ENCODE data around the gene MXD3.

The MXD3 gene

GRCh38 chr5:177334155-177334551 lies 22.5 kb upstream of the MXD3 start:
- Histone ChIP-seq H3K27ac (ENCODE audit: low read length) (no peak overlapping the region), H3K4me3 (ENCODE audit: low read length) (no peak overlapping the region), H3K36me3 (replicated peaks; ENCODE audit: insufficient read depth, low read length) (peaks cover 9% of the 10 kb centered on the region; the same call in 1 of the 2 replicates)

GRCh38 chr5:177333420-177334154 lies 21.9 kb upstream of the MXD3 start:
- no peak overlapping the region for H2AFZ ChIP-seq (ENCODE audit: low read length)
- no peaks in the 10 kb centered on the region for H3F3A ChIP-seq (ENCODE audit: insufficient read depth, low read length)
- no peaks in the 10 kb centered on the region for H3K4me1 ChIP-seq (ENCODE audit: low read length)
- no peak overlapping the region for H3K4me2 ChIP-seq (ENCODE audit: low read depth, low read length)
- no peak overlapping the region for H3K9ac ChIP-seq (ENCODE audit: low read length)
- H3K27ac ChIP-seq (ENCODE audit: low read length): no peak overlapping the region
- no peak for DNase-seq
- no peak overlapping the region for H3K4me3 ChIP-seq (ENCODE audit: low read length)
- H3K79me2 ChIP-seq (ENCODE audit: low read length): peaks cover 18% of the 10 kb centered on the region
- H4K20me1 ChIP-seq (ENCODE audit: insufficient read depth, low read length): no peaks in the 10 kb centered on the region
- H3K27me3 ChIP-seq (replicated peaks; ENCODE audit: insufficient read depth, low read length): no peaks in the 10 kb centered on the region
- TF ChIP-seq EZH2phosphoT487 (IDR thresholded peaks at IDR 0.05; ENCODE audit: low read length) (no peak), CTCF (IDR thresholded peaks at IDR 0.05; ENCODE audit: low read length) (no peak), EZH2 (optimal IDR thresholded peaks at IDR 0.05; ENCODE audit: low read depth, low read length) (no peak)
- peaks cover 9% of the 10 kb centered on the region; the same call in 1 of the 2 replicates for H3K36me3 ChIP-seq (replicated peaks; ENCODE audit: insufficient read depth, low read length)
- H3K9me3 ChIP-seq (replicated peaks; ENCODE audit: insufficient read depth, low read length): no peaks in the 10 kb centered on the region
- no peaks in the 10 kb centered on the region for H3K9me2 ChIP-seq (replicated peaks; ENCODE audit: insufficient read depth, low read length)

More at GRCh38 chr5:177334155-177334551, 22.5 kb upstream of the MXD3 start:
- no peaks in the 10 kb centered on the region for H4K20me1 ChIP-seq (ENCODE audit: insufficient read depth, low read length)
- no peak overlapping the region for H2AFZ ChIP-seq (ENCODE audit: low read length)
- H3K9ac ChIP-seq (ENCODE audit: low read length): no peak overlapping the region
- H3K9me3 ChIP-seq (replicated peaks; ENCODE audit: insufficient read depth, low read length): no peaks in the 10 kb centered on the region
- no peak overlapping the region for H3K4me2 ChIP-seq (ENCODE audit: low read depth, low read length)
- DNase-seq: no peak
- H3K4me1 ChIP-seq (ENCODE audit: low read length): no peaks in the 10 kb centered on the region
- TF ChIP-seq CTCF (IDR thresholded peaks at IDR 0.05; ENCODE audit: low read length): no peak
- TF ChIP-seq EZH2 (optimal IDR thresholded peaks at IDR 0.05; ENCODE audit: low read depth, low read length): no peak
- TF ChIP-seq EZH2phosphoT487 (IDR thresholded peaks at IDR 0.05; ENCODE audit: low read length): no peak
- H3K9me2 ChIP-seq (replicated peaks; ENCODE audit: insufficient read depth, low read length): no peaks in the 10 kb centered on the region
- no peaks in the 10 kb centered on the region for H3K27me3 ChIP-seq (replicated peaks; ENCODE audit: insufficient read depth, low read length)
- no peaks in the 10 kb centered on the region for H3F3A ChIP-seq (ENCODE audit: insufficient read depth, low read length)
- H3K79me2 ChIP-seq (ENCODE audit: low read length): peaks cover 24% of the 10 kb centered on the region

GRCh38 chr5:177332896-177333260 lies 21.2 kb upstream of the MXD3 start:
- peaks cover 11% of the 10 kb centered on the region for H3K79me2 ChIP-seq (ENCODE audit: low read length)
- peaks cover 8% of the 10 kb centered on the region; the same call in 1 of the 2 replicates for H3K36me3 ChIP-seq (replicated peaks; ENCODE audit: insufficient read depth, low read length)
- H4K20me1 ChIP-seq (ENCODE audit: insufficient read depth, low read length): no peaks in the 10 kb centered on the region
- H3K9me3 ChIP-seq (replicated peaks; ENCODE audit: insufficient read depth, low read length): no peaks in the 10 kb centered on the region
- H3K4me1 ChIP-seq (ENCODE audit: low read length): no peaks in the 10 kb centered on the region
- no peak for TF ChIP-seq CTCF (IDR thresholded peaks at IDR 0.05; ENCODE audit: low read length)
- TF ChIP-seq EZH2phosphoT487 (IDR thresholded peaks at IDR 0.05; ENCODE audit: low read length): no peak
- TF ChIP-seq EZH2 (optimal IDR thresholded peaks at IDR 0.05; ENCODE audit: low read depth, low read length): no peak
- H3F3A ChIP-seq (ENCODE audit: insufficient read depth, low read length): no peaks in the 10 kb centered on the region
- no peak for DNase-seq
- no peak overlapping the region for H3K9ac ChIP-seq (ENCODE audit: low read length)
- H2AFZ ChIP-seq (ENCODE audit: low read length): no peak overlapping the region
- no peaks in the 10 kb centered on the region for H3K9me2 ChIP-seq (replicated peaks; ENCODE audit: insufficient read depth, low read length)
- no peaks in the 10 kb centered on the region for H3K27me3 ChIP-seq (replicated peaks; ENCODE audit: insufficient read depth, low read length)
- no peak overlapping the region for H3K4me3 ChIP-seq (ENCODE audit: low read length)
- H3K4me2 ChIP-seq (ENCODE audit: low read depth, low read length): no peak overlapping the region
- H3K27ac ChIP-seq (ENCODE audit: low read length): no peak overlapping the region

Data from MM.1S (cell line).